ENCODE data around the gene OPTC. TPM values are rescaled to one million over a fixed set of nuclear protein-coding genes. Genes with fewer than 3 reads are reported as not detected.

OPTC gene
- total and polyA plus RNA-seq, 2 of the 8 experiments (the other 6 are each of a cell fraction or from before 2014, with no cell fraction given): 1.1 to 4.0 TPM

DNA sequence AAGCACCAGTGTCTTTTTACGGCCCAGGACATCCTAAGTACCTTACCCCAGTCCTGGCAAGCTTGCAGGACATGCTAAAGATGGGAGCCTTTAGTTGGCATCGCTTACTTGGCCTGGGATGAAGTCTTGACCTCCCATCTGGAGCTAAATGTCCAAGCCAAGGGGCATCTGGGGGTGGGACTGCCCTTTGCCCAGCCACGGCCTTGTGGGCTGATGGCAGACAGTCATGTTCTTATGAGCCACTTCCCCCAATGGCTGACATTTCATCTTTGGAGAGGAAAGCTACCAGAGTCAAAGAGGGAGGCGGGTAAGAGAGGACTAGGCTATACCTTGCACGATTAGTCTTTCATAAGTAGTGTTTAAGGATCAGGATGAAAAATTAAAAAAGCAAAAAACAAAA lies 32.2 kb downstream of the OPTC start:
- H3K4me3 ChIP-seq (ENCODE audit: extremely low read depth in 1 of 4, insufficient read depth in 2 of 4, low read depth in 3 of 4, low read length in 4 of 4): no peak overlapping the region
- no peak overlapping the region for H4K91ac ChIP-seq (replicated peaks; ENCODE audit: insufficient read length, low read length)
- H3K9ac ChIP-seq (replicated peaks in 1 of 4; ENCODE audit: extremely low read depth in 1 of 4, low read depth in 3 of 4, low read length in 3 of 4): no peak overlapping the region
- H3K23me2 ChIP-seq (ENCODE audit: low read depth, low read length): peaks cover 9% of the 10 kb centered on the region; the same call in 1 of the 2 replicates
- no peak overlapping the region for H3K27ac ChIP-seq (ENCODE audit: low read depth, low read length)
- H2AFZ ChIP-seq (ENCODE audit: low read length): no peak overlapping the region
- H3K4ac ChIP-seq (replicated peaks; ENCODE audit: insufficient read length, low read depth, low read length): no peak overlapping the region
- no peak overlapping the region for H3K4me2 ChIP-seq (ENCODE audit: insufficient read depth in 1 of 2, low read depth in 2 of 2, low read length in 2 of 2)
- peaks cover 11 to 25% (median 19%) of the 10 kb centered on the region in 4 experiments for H3K4me1 ChIP-seq (replicated peaks in 1 of 4; ENCODE audit: control insufficient read depth in 3 of 4, insufficient read depth in 4 of 4, low read length in 3 of 4)
- peaks cover 4% of the 10 kb centered on the region; the same call in 1 of the 2 replicates for H3K79me1 ChIP-seq (ENCODE audit: low read depth, low read length)
- peaks cover 0 to 2% of the 10 kb centered on the region in 2 experiments for H4K20me1 ChIP-seq (replicated peaks in 1 of 2; ENCODE audit: control insufficient read depth in 1 of 2, insufficient read depth in 2 of 2, low read length in 2 of 2)
- no peaks in the 10 kb centered on the region for H3K36me3 ChIP-seq (ENCODE audit: control insufficient read depth in 2 of 4, insufficient read depth in 4 of 4, low read length in 3 of 4)
- ChIA-PET CTCF (ENCODE audit: partially characterized antibody) (interaction anchor here (0.5 to 13.3 kb wide), 9 partner anchors 9 to 175 kb away, joined by 3 to 108 read pairs (median 5); no protein-coding TSS in a partner anchor), POLR2A (ENCODE audit: partially characterized antibody) (interaction anchor here (0.8 kb wide), 1 partner anchor 9 kb away, joined by 4 read pairs; no protein-coding TSS in a partner anchor)
- H2BK15ac ChIP-seq (ENCODE audit: low read length): no peak overlapping the region
- no peaks in the 10 kb centered on the region for H3K9me3 ChIP-seq (ENCODE audit: insufficient read depth in 2 of 2, low read depth in 1 of 2, low read length in 1 of 2)
- H2AK5ac ChIP-seq (ENCODE audit: low read depth, low read length): no peak overlapping the region; the same call in 1 of the 2 replicates
- no peak overlapping the region for H3K14ac ChIP-seq (ENCODE audit: insufficient read length)
- H4K8ac ChIP-seq (ENCODE audit: extremely low read depth, insufficient read depth, low read length): no peak overlapping the region
- 79% methylated on average over 5 of the region's 5 CpGs; no CpG with 5 or more reads in 1 of the 2 experiments for WGBS, 2 experiments (ENCODE audit: extremely low coverage in 1 of 2, insufficient coverage in 1 of 2, insufficient read length in 1 of 2, insufficient replicate concordance in 2 of 2, low coverage in 1 of 2, low lambda C conversion rate in 2 of 2, missing lambda C conversion rate in 1 of 2)
- H3K79me2 ChIP-seq (ENCODE audit: control insufficient read depth in 1 of 2, insufficient read depth in 2 of 2, low read length in 2 of 2): no peaks in the 10 kb centered on the region
- peaks cover 0 to 9% (median 8%) of the 10 kb centered on the region in 4 experiments; a peak in 3 of 7 replicates for H3K27me3 ChIP-seq (replicated peaks in 1 of 4; ENCODE audit: control insufficient read depth in 3 of 4, extremely low read depth in 1 of 4, insufficient read depth in 3 of 4, low read length in 3 of 4)
- DNase-seq (ENCODE audit: low read depth in 1 of 2, low spot score in 2 of 2) (no peak), FAIRE-seq (no peak)
- no peak overlapping the region for H2BK20ac ChIP-seq (ENCODE audit: low read length)
- H3K18ac ChIP-seq (ENCODE audit: extremely low read depth, low read length): no peak overlapping the region
- no peak overlapping the region for H2BK12ac ChIP-seq (ENCODE audit: low read depth, low read length)
- H4K5ac ChIP-seq (ENCODE audit: insufficient read length, low read depth, low read length): no peak overlapping the region
- H3K56ac ChIP-seq (replicated peaks; ENCODE audit: insufficient read length, low read depth, low read length): no peak overlapping the region
- H2BK5ac ChIP-seq (ENCODE audit: low read depth, low read length): no peak overlapping the region
- H3K23ac ChIP-seq (ENCODE audit: insufficient read length): no peak overlapping the region
- H2BK120ac ChIP-seq (replicated peaks; ENCODE audit: low read depth, low read length): no peak overlapping the region
- TF ChIP-seq ASH2L (IDR thresholded peaks at IDR 0.05; ENCODE audit: low read length): no peak
- TF ChIP-seq POU5F1 (IDR thresholded peaks at IDR 0.05; ENCODE audit: low read depth, low read length): no peak
- TF ChIP-seq, protein P1, sequence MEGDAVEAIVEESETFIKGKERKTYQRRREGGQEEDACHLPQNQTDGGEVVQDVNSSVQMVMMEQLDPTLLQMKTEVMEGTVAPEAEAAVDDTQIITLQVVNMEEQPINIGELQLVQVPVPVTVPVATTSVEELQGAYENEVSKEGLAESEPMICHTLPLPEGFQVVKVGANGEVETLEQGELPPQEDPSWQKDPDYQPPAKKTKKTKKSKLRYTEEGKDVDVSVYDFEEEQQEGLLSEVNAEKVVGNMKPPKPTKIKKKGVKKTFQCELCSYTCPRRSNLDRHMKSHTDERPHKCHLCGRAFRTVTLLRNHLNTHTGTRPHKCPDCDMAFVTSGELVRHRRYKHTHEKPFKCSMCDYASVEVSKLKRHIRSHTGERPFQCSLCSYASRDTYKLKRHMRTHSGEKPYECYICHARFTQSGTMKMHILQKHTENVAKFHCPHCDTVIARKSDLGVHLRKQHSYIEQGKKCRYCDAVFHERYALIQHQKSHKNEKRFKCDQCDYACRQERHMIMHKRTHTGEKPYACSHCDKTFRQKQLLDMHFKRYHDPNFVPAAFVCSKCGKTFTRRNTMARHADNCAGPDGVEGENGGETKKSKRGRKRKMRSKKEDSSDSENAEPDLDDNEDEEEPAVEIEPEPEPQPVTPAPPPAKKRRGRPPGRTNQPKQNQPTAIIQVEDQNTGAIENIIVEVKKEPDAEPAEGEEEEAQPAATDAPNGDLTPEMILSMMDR (IDR thresholded peaks at IDR 0.05; ENCODE audit: control extremely low read depth in 1 of 3, insufficient read depth in 1 of 3, low read depth in 1 of 3, low read length in 3 of 3): no peak
- no peak for TF ChIP-seq TEAD4 (IDR thresholded peaks at IDR 0.05; ENCODE audit: low read depth, low read length)
- TF ChIP-seq, protein P2, sequence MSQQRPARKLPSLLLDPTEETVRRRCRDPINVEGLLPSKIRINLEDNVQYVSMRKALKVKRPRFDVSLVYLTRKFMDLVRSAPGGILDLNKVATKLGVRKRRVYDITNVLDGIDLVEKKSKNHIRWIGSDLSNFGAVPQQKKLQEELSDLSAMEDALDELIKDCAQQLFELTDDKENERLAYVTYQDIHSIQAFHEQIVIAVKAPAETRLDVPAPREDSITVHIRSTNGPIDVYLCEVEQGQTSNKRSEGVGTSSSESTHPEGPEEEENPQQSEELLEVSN (IDR thresholded peaks at IDR 0.05): no peak
- no peak for TF ChIP-seq CHD1 (IDR thresholded peaks at IDR 0.05; ENCODE audit: low read depth, low read length)
- no peak for TF ChIP-seq HDAC6 (IDR thresholded peaks at IDR 0.05; ENCODE audit: low read depth, low read length)
- TF ChIP-seq RNF2 (IDR thresholded peaks at IDR 0.05; ENCODE audit: borderline replicate concordance, low read depth, low read length, missing control alignments, poor library complexity, severe bottlenecking): no peak
- no peak for TF ChIP-seq SUZ12 (IDR thresholded peaks at IDR 0.05; ENCODE audit: low read length)
- no peak for TF ChIP-seq BRCA1 (IDR thresholded peaks at IDR 0.05; ENCODE audit: low read depth, low read length)
